Activated CD8-positive, alpha-beta memory T cell treated with anti-CD3 and anti-CD28 coated beads, Interleukin-2, amount 50 U/mL, for 1 hour (primary cell): Measurements from ENCODE around the gene IFT74.

Experiments used
- DNase-seq: peaks from one replicate; pipeline ENCODE4 v3.0.0-alpha.2; 2020; ENCODE audit errors: extremely low read depth

Gene IFT74

DNA sequence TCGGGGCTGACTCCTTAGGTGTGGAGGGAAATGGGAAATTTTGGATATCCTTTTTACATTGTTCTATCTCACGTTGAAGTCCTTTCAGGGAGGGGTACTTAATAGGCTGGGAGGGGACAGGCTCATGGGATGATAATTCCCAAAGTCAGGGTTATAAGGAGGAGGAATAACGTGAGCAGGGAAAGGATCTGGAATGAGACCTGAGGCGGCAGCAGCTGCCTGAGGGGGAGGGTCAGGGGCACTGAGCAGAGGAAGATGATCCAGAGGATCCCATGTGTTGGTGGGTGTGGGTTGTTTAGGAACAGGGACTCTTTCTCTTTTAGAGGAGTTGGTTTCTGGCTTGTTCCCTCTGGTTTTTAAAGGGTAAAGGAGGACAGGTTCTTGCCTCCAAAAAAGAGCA lies 18.7 kb downstream of the IFT74 start:
- DNase-seq = no peak

DNA sequence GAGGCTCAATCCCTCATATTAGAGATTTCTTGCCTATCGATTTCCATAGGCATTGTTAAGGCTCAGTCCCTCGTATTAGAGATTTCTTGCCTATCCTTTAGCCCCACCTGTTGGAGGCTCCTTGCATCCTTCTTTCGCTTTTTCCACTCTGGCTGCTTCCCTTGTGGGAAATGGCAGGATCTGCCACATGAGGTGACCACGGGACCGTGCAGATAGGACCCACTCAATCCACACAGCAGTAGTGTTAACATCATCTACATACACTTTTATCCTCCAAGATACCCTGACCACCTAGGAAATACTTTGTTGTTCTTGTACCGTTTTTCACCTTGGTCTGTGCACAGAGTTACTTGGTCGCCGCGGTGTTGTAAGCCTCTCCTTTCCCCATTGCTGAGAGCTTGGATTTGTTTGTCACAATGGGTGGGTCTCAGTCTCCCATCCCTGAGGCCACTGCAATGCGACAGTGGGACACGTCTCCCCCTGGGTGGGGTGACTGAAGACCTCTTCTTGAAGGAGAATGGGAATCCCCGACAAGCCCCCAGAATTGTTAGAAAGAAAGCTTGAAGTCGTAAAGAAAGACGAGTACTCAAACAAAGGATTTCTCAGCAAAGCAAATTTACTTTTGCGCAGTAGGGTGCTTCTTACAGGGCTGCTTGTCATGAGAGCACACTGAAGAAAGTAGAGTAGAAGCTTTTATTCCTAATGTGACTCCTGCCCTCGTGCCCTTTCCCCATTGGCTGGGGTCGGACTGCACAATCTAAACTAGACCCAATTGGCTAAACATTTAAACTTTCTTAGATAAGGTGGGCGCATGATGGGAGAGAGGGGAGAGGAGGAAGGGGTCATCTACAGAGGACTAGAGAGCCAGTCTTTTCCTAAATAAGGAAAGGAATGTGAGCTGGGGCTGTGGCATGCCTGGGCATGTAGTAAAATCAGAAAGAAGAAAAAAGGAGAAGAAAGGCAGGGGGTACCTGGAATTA lies 19.8 kb downstream of the IFT74 start:
- DNase-seq = no peak

DNA sequence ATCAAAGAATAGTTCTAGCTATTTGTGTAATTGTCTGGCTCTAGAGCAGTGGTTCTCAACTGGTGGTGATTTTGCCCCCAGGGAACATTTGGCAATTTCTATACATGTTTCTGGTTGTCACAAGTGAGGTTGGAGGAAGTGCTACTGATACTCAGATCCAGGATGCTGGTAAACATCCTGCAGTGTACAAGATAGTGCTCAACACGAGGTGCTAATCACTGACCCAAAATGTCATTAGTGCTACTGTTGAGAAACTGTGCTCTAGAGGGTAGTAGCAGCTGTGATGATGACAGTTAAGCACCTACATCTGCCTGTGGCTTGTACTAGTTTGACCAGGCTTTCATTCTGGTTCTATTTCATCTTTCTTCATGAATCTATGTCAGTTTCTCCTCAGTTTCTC lies 27.1 kb downstream of the IFT74 start:
- no peak for DNase-seq

- DNase-seq = no peak
Measured at GRCh38 chr9:26995810-26996209, 39.6 kb downstream of the IFT74 start.

- no peak for DNase-seq
Measured at GRCh38 chr9:27003426-27004077, 47.3 kb downstream of the IFT74 start.

GRCh38 chr9:27005491-27005890 lies 49.3 kb downstream of the IFT74 start, which contains the start of gene LRRC19:
LRRC19 (minus strand) TSS chr9:27005672; CDS start chr9:26999694, 5,978 bp downstream.
- DNase-seq = no peak

DNA sequence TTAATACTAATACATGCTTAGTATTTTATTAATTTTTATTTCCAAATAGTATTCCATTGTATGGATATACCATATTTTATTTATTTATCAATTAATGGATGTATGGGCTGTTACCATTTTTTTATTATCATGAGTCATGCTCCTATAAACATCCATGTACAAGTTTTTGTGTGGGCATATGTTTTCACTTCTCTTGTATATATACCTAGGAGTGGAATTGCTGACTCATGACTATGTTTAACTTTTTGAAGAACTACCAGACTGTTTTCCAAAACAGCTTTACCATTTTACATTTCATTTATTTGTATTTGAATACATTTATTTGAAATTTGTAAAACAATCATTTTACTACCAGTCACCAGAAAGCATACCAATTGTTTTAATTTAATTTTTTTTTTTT lies 63.4 kb downstream of the IFT74 start:
- no peak for DNase-seq

- DNase-seq = no peak
Measured at GRCh38 chr9:27022920-27023319, 66.7 kb downstream of the IFT74 start.

DNA sequence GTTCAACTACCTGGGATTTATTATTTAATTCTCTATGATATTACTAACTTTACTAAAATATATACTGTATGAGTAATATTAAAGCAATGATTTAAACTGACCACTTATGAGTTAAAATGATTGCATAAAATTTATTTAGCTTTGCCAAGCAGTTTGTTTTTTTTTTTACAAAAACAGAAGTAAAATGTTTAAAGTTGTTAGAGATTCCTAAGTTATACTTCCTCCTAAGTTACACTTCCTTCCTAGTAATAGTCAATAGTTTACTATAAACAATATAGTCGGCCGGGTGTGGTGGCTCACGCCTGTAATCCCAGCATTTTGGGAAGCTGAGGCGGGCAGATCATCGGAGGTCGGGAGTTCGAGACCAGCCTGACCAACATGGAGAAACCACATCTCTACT lies 73.0 kb downstream of the IFT74 start:
- DNase-seq = no peak

GRCh38 chr9:27033815-27034403 lies 77.7 kb downstream of the IFT74 start:
- DNase-seq = no peak

DNA sequence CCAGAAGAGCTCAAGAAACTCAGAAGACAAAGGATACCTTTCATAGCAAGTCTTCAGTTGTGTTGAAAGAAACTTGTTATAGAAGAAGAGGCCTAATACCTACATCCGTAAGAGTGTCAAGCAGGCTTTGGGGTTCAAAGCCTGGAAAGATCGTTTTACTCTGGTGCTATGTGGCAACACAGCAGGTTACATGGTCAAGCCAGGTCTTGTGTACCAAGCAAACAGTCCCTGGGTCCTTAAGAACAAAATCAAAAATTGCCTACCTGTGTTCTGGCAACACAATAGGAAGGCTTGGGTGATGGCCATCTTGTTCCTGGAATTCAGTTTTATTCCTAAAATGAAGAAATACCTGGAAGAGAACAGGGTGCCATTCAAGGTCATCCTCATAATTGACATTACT lies 81.3 kb downstream of the IFT74 start:
- no peak for DNase-seq

- no peak for DNase-seq
Measured at GRCh38 chr9:27041746-27042145, 85.5 kb downstream of the IFT74 start.

GRCh38 chr9:27042476-27042875 lies 86.3 kb downstream of the IFT74 start:
- DNase-seq = no peak

DNA sequence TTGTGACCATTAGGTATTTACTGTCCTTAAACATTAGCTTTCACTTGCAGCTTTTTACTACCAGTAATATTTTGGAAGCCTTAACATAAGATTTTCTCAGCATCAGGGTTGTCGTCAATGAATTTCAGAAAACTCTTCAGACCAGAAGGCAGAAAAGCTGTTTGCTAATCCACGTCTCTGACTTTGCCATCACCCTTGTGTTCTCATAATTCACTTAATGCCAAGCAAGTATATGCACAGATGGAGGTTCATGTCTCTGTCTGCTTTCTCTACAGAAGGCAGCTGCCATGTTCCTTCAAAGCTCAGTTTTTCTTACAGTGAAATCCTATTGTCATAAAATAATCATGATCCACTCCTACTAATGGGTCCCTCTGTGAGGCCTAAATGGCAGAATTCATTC lies 87.0 kb downstream of the IFT74 start:
- DNase-seq = no peak

GRCh38 chr9:27047136-27047535 lies 90.9 kb downstream of the IFT74 start:
- DNase-seq = no peak

DNA sequence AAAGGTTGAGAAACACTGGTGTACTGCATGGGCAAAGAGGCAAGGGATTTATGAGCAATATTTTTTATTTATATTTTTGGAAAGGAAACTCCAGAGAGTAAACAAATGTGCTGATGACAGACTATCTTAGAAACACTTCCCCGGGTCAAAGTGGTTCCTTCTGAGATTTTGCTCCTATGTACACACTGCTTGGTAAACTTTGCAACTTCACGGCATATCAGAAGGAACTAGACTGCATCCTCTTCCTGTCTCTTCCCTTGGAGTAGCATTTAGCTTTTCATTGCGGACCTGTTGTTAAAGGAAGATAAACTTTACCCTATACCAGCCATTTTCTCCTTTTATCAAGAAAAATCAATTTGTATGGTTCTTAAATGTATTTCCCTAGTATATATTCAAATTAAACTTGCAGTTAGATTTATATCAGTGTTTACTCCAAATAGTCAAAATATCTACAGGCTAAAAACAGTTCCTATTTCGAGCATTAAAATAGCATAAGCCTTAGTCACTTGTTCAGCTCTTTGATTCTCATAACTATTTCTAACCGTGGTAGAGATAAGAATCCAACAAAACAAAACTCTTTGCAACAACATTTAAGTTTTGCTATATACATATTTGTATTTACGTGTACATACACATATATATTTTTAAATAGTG lies 97.3 kb downstream of the IFT74 start:
- no peak for DNase-seq

DNA sequence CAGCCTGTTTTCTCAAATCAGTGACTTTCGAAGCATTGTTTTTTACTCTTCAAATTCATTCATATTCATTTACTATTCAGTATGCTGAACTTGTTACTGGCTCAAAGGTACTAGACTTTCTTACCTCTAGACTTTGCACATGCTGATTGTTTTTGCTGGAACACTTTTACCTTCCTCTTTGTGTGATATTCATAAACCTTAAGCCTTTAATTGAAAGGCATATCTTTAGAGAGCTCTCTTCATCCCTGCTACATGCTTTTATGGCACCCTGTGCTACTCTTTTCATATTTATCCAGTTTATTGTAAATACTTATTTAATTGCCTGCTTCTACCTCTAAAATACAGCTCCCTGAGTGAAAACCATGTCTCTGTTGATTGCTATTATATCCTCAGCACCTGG lies 97.9 kb downstream of the IFT74 start:
- no peak for DNase-seq

- DNase-seq = no peak
Measured at GRCh38 chr9:27054841-27055240, 98.6 kb downstream of the IFT74 start.

DNA sequence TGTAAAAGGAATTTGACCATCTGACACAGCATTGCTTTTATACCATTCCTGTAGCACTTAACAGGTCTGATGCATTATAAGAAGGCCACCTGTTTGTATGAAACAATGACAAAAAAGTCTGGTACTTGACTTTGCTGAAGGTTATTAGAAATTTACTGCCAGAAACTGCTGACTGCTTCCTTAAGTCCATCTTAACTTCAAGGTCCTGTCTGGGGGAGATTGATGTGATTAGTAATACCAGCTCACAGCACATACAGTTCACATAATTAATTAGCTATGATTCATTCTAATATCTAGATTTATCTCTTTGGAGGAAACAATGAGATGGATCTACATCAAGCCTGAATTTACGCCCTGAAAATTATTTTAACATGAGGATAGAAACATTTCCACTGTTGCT lies 103.2 kb downstream of the IFT74 start:
- DNase-seq = no peak

DNA sequence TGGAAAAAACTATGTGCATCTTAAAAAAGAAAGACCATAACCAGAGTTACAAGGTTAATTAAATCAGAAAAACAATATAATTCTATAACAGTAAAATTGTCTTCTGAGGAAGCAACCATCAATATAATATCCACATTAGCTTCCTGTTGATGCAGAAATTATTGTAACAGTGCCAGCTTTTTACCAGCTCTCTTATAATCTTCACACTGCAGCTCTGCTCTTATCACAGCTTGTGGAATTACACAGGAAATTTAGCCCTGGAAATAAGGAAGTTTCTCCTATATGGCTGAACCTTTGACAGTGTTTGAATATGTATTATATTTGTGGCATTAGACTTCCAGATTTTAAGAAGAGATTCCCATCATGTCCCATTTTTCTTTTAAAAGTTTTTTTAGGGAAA lies 103.7 kb downstream of the IFT74 start:
- DNase-seq = no peak

GRCh38 chr9:27065288-27065687 lies 109.1 kb downstream of the IFT74 start:
- no peak for DNase-seq
